Measurements from ENCODE around the gene MAML3.
A peak's percentile ranks its signal among the peaks of the same experiment; 100 is the strongest.

Gene MAML3

DNA sequence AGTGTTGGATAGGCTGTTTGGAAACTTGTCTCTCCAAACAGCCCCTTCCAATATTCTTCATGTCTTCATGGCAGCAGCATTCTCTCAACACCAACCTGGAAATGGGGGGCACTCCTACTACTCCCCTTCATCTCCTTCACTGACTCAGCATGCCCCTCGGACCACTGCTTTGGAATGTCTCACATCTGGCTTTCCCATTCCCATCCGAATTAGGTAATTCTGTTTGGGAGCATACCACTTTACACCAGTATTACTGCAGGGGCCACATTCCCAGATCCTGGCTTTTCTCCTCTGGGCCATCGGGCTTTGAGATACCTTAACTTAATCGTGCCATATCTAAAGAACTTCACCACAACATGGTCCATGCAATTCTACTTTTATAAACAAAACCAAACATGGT is 100.8 kb downstream of the MAML3 start:
- TF ChIP-seq, protein P1, sequence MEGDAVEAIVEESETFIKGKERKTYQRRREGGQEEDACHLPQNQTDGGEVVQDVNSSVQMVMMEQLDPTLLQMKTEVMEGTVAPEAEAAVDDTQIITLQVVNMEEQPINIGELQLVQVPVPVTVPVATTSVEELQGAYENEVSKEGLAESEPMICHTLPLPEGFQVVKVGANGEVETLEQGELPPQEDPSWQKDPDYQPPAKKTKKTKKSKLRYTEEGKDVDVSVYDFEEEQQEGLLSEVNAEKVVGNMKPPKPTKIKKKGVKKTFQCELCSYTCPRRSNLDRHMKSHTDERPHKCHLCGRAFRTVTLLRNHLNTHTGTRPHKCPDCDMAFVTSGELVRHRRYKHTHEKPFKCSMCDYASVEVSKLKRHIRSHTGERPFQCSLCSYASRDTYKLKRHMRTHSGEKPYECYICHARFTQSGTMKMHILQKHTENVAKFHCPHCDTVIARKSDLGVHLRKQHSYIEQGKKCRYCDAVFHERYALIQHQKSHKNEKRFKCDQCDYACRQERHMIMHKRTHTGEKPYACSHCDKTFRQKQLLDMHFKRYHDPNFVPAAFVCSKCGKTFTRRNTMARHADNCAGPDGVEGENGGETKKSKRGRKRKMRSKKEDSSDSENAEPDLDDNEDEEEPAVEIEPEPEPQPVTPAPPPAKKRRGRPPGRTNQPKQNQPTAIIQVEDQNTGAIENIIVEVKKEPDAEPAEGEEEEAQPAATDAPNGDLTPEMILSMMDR (conservative IDR thresholded peaks at IDR 0.05; ENCODE audit: low read depth, low read length): no peak
- no peak overlapping the region for H3K4me3 ChIP-seq (ENCODE audit: low read depth, low read length)
- no peak for DNase-seq (ENCODE audit: low read depth)

DNA sequence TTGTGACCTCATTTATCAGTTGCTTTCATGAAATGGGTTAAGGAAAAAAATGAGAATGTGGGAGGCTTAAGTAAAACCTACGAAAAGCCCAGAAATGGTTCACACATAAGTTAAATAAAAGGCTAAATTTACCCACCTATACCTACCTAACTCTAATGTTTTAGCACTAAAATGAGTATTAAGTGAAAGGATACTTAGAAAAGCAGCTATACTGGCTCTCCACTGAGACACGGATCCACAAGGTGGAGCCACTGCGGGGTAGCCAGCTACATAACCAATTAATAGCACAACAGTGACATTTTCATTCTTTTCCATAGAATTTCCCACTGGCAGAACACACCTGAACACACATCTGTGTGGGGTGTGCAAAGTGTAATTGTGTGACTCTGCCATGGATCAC is 101.9 kb downstream of the MAML3 start:
- peak; percentile 75 for DNase-seq (ENCODE audit: low read depth)
- TF ChIP-seq, protein P1 (conservative IDR thresholded peaks at IDR 0.05; ENCODE audit: low read depth, low read length): peak; percentile 87
- no peak overlapping the region for H3K4me3 ChIP-seq (ENCODE audit: low read depth, low read length)

DNA sequence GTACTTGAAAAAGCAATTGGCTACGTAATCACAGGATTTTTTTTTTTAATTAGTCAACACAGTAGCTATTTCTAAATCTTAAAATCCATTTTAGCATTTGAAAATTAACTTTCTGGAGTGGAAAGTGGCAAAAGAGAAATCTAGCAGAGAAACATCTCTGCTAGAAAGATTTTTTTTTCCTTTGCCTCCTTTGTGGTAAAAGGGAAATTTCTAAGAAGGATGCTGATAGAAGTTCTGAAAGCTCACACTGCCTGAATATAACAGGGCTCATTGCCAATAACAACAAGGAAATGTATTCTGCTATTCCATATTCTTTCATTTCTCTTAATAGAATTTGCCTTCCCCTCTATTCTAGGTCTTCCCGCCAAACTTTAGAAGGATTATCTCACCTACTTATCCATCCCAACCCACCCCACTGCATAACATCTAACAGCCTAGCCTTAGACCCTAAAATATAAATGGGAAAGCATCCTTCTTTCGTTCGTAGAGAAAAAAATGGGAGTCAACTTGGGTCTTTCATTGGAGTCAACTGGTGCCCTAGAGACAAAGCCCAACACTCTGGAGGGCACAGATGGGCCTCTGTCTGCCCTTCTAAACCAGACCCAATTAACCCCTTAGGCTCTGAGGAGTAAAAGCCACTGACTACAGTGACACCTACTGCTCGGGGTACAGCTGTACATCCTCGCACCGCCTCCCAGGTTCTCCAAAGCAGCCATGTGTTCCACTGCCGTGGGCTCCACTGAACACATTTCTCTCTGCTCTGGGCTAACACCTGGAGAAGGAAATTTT is 103.9 kb downstream of the MAML3 start:
- TF ChIP-seq, protein P1 (conservative IDR thresholded peaks at IDR 0.05; ENCODE audit: low read depth, low read length): peak; percentile 77
- DNase-seq (ENCODE audit: low read depth): peak; percentile 70
- H3K4me3 ChIP-seq (ENCODE audit: low read depth, low read length): peak overlapping the region; percentile 57

DNA sequence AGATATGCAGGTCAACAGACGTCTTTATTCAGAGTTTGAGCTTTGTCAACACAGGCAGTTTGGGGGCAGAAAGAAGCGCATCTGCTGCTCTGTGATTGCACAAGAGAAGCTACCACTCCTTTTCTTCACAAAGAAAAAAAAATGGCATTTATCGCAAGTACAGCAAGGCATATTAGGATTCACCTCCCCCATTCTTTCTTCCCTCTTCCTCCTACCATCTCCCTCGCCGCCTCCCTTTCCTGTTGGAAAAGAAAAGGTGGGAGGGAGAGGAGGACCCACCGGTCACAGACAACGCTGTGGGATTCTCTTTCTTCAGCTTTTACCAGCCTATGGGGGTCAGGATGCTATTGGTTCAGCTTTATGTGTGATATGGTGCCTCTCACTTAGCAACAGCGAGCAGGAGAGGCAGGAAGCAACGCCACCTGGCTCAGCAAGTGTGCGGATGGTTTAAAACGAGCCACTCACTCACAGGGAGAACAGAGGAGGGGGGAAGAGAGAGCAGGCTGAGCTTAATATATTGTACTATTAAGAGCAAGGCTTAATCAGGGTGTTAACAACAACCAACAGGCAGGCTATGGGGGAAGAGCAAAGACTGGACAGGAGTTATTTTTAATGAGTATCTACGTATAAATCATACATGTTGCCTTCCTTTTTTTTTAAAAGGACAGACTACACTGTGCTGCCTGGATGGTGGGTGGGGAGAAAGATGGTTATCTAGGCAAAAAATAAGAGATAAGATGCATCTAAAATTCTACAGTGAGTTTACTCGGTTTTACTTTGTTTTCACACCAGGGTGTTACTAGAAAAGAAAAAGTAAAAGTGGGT is 104.7 kb downstream of the MAML3 start:
- peak; percentile 69 for DNase-seq (ENCODE audit: low read depth)
- TF ChIP-seq, protein P1 (conservative IDR thresholded peaks at IDR 0.05; ENCODE audit: low read depth, low read length): peak; percentile 44
- peak overlapping the region; percentile 57 for H3K4me3 ChIP-seq (ENCODE audit: low read depth, low read length)

DNA sequence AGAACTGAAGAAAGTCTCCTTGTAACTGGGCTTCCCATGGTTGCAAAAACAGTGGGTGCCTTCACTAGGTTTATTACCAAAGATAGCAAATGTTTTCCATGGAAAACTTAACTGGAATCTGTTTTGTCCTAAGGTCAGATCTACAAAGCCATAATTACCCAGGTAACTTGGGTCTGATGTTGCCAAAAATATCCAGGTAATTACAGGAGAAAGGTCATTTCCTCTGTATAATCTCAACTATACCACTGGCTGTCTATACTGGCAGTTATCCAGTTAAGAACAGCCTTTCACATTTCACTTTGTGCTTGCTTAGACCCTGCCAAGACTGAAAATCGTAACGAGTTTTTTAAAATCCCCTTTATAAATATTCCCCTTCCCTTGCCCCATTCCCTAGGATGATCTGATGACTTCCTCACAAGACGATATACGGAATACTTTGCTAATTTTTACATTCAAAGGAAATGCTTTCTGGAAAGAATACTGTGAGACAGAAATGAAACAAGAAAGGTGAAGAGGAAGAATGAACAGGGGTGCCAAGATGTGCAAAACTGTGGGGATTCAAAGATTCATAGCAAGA is 105.5 kb downstream of the MAML3 start:
- DNase-seq (ENCODE audit: low read depth): no peak
- peak overlapping the region; percentile 57 for H3K4me3 ChIP-seq (ENCODE audit: low read depth, low read length)
- TF ChIP-seq, protein P1 (conservative IDR thresholded peaks at IDR 0.05; ENCODE audit: low read depth, low read length): no peak

DNA sequence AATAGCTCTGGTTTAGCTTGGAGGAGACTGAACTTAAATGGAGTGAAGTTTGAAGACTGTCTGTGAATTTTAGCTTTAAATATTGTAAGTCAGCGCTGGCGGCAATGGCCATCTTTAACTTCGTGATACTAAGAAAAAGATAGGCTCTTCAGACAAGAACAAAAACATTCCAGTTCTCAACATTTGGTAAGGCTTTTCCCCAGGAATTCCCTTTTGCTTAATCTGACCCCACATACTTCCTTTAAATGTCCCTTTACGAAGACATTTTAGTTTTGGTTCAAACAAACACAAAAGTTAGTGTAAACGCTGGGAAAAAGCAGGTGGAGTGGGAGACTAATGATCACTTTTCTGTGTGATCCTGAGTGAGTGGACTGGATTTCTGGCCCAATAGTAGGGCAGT is 106.2 kb downstream of the MAML3 start:
- H3K4me3 ChIP-seq (ENCODE audit: low read depth, low read length): no peak overlapping the region
- DNase-seq (ENCODE audit: low read depth): no peak

More for the DNA sequence above, 106.2 kb downstream of the MAML3 start:
- TF ChIP-seq, protein P1 (conservative IDR thresholded peaks at IDR 0.05; ENCODE audit: low read depth, low read length): no peak
